GM12864 (cell line): ENCODE data around the gene SSR4.

Experiments used
- DNase-seq: peaks from one replicate; pipeline ENCODE4 v3.0.0-alpha.2; 2011; ENCODE audit warnings: low read depth
- H3K4me3 ChIP-seq: 2 replicates; pipeline ENCODE4 v1.5.1; 2011; ENCODE audit warnings: mild to moderate bottlenecking, low read depth, low read length, control low read depth
- TF ChIP-seq, protein P1 (sequence below): IDR thresholded peaks from 2 replicates; pipeline ENCODE4 v1.5.1; 2011; ENCODE audit warnings: low read depth, mild to moderate bottlenecking, moderate library complexity, low read length, control low read depth, inconsistent platforms; ENCODE audit errors: missing control alignments

The SSR4 gene

DNA sequence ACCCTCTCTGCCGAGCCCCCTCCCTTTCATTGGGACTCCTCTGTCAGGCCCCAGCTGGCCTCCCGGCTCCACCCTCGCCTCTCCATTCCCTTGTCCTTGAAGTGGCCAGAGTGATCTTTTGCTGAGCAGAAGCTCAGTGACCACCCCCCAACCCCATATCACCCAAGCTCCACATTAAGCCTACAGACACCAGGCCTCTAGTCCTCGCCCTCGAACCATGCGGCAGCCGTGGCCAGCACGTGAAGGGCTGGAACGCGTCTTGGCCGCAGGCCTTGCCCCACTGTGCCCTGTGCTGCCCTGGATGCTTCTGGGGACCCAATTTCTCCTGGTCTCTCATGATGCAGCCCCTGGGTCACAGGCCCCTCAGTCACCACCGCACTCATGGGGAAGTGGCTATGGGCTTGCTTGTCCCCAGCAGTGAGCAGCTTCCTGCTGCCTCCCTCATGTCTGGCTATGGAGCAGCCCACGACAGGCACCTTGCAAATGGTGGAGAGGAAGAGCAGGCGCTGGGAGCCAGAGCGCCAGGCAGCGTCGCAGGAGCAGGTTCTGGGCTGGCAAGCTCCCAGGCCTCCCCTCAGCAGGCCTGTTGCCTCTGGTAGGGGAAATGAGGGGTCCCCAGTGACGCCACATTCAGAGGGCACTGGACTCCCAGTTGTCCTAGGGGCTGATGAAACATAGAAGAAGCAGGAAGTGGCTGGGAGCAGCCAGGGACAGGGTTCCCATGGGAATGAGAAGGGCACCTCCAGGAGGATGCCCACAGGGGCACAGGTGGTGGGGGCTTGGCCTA lies 14.4 kb upstream of the SSR4 start:
- H3K4me3 ChIP-seq = no peak overlapping the region
- no peak for DNase-seq
- TF ChIP-seq, protein P1, sequence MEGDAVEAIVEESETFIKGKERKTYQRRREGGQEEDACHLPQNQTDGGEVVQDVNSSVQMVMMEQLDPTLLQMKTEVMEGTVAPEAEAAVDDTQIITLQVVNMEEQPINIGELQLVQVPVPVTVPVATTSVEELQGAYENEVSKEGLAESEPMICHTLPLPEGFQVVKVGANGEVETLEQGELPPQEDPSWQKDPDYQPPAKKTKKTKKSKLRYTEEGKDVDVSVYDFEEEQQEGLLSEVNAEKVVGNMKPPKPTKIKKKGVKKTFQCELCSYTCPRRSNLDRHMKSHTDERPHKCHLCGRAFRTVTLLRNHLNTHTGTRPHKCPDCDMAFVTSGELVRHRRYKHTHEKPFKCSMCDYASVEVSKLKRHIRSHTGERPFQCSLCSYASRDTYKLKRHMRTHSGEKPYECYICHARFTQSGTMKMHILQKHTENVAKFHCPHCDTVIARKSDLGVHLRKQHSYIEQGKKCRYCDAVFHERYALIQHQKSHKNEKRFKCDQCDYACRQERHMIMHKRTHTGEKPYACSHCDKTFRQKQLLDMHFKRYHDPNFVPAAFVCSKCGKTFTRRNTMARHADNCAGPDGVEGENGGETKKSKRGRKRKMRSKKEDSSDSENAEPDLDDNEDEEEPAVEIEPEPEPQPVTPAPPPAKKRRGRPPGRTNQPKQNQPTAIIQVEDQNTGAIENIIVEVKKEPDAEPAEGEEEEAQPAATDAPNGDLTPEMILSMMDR = no peak

- no peak for DNase-seq
- no peak within 1 kb of the TSS for H3K4me3 ChIP-seq
- TF ChIP-seq, protein P1 = no peak
Observed at GRCh38 chrX:153780678-153781427, 13.6 kb upstream of the SSR4 start, which contains the start of gene SRPK3. Gene SRPK3 (plus strand): TSS chrX:153781041. CDS start chrX:153781087, 46 bp downstream.

GRCh38 chrX:153781428-153782047 lies 12.9 kb upstream of the SSR4 start:
- DNase-seq = no peak
- TF ChIP-seq, protein P1 = no peak
- no peak overlapping the region for H3K4me3 ChIP-seq

DNA sequence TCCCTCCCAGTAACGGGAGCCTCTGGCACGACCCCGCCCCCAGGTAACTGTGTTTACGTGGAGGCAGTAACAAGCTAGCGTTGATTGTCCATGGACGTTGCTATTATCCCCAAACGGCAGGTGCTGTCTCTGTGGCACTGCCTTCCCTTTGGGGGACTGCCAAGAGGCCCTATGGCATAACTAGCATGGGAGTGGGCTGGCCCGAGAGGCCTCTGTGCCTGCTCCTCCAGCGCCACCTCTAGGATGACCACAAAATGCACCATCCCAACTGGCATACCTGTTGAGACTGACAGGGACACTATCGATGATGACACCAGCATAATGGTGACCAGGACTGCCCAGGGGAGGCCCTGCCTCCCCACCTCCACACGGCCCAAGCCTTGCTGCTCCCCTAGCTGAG lies 12.2 kb upstream of the SSR4 start:
- no peak for DNase-seq
- TF ChIP-seq, protein P1 = no peak
- H3K4me3 ChIP-seq = no peak overlapping the region

DNA sequence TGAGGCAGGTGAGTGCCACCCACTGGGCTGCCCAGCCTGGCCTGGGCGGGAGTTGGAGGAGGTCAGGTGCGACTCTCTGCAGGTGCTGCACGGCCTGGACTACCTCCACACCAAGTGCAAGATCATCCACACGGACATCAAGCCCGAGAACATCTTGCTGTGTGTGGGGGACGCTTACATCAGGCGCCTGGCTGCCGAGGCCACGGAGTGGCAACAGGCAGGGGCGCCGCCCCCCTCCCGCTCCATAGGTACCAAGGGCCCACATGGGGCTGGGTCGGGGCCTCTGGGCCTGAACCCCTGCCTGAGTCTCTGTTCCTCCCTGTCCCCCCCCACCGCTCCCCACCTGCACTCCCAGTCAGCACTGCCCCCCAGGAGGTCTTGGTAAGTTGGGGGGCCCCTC lies 11.6 kb upstream of the SSR4 start:
- TF ChIP-seq, protein P1 = no peak
- H3K4me3 ChIP-seq = no peak overlapping the region
- DNase-seq = no peak

DNA sequence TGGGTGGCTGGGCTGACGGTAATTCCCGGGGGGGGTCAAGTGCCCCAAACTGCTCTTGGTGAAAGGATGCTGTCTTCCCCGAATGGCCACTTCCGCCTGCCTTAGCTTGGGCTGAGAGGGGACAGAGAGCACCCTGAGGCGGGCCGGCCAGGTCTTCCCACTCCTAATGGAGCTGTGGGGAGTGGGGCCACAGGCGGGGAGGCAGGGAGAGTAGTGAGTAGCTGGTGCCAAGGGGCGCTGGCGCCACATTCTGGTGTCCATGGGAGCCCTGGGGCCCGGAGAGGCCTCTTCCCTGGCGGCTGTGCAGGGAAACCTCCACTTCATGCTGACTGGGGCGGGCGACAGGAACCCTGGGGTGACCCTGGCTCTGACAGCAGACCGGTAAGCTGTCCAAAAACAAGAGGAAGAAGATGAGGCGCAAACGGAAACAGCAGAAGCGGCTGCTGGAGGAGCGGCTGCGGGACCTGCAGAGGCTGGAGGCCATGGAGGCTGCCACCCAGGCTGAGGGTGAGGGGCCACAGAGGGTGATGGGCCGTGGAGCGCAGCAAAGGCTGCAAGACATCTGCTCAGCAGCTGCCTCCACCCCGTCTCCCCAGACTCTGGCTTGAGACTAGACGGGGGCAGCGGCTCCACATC lies 11.0 kb upstream of the SSR4 start:
- no peak for DNase-seq
- TF ChIP-seq, protein P1 = no peak
- no peak overlapping the region for H3K4me3 ChIP-seq
